ENCODE data around the gene RPS6KA2.

Gene RPS6KA2

GRCh38 chr6:166572370-166573261 is 54.4 kb downstream of the RPS6KA2 start:
- no peak for DNase-seq (ENCODE audit: low read depth)

- no peak for DNase-seq (ENCODE audit: low read depth)
Observed at GRCh38 chr6:166570929-166571713, 55.9 kb downstream of the RPS6KA2 start.

GRCh38 chr6:166569206-166569605 is 57.8 kb downstream of the RPS6KA2 start:
- DNase-seq (ENCODE audit: low read depth), result no peak

- DNase-seq (ENCODE audit: low read depth), result no peak
Observed at GRCh38 chr6:166567813-166568212, 59.2 kb downstream of the RPS6KA2 start.

GRCh38 chr6:166567107-166567506 is 59.9 kb downstream of the RPS6KA2 start:
- DNase-seq (ENCODE audit: low read depth), result no peak

GRCh38 chr6:166566026-166567011 is 60.7 kb downstream of the RPS6KA2 start:
- DNase-seq (ENCODE audit: low read depth), result no peak

- DNase-seq (ENCODE audit: low read depth), result no peak
Observed at GRCh38 chr6:166565084-166565967, 61.7 kb downstream of the RPS6KA2 start.

GRCh38 chr6:166563805-166564204 is 63.2 kb downstream of the RPS6KA2 start:
- no peak for DNase-seq (ENCODE audit: low read depth)

- no peak for DNase-seq (ENCODE audit: low read depth)
Observed at GRCh38 chr6:166563200-166563599, 63.9 kb downstream of the RPS6KA2 start.

GRCh38 chr6:166562726-166563125 is 64.3 kb downstream of the RPS6KA2 start:
- DNase-seq (ENCODE audit: low read depth), result no peak

- DNase-seq (ENCODE audit: low read depth), result no peak
Observed at GRCh38 chr6:166561771-166562359, 65.2 kb downstream of the RPS6KA2 start.

GRCh38 chr6:166560222-166560621 is 66.8 kb downstream of the RPS6KA2 start:
- DNase-seq (ENCODE audit: low read depth), result no peak

- DNase-seq (ENCODE audit: low read depth), result no peak
Observed at GRCh38 chr6:166559662-166560061, 67.4 kb downstream of the RPS6KA2 start.

- DNase-seq (ENCODE audit: low read depth), result no peak
Observed at GRCh38 chr6:166559211-166559610, 67.8 kb downstream of the RPS6KA2 start.

- DNase-seq (ENCODE audit: low read depth), result no peak
Observed at GRCh38 chr6:166558156-166559005, 68.7 kb downstream of the RPS6KA2 start.

- no peak for DNase-seq (ENCODE audit: low read depth)
Observed at GRCh38 chr6:166556863-166557322, 70.2 kb downstream of the RPS6KA2 start.

GRCh38 chr6:166556336-166556735 is 70.7 kb downstream of the RPS6KA2 start:
- DNase-seq (ENCODE audit: low read depth), result no peak

- DNase-seq (ENCODE audit: low read depth), result no peak
Observed at GRCh38 chr6:166555086-166555485, 72.0 kb downstream of the RPS6KA2 start.

- no peak for DNase-seq (ENCODE audit: low read depth)
Observed at GRCh38 chr6:166554316-166554715, 72.7 kb downstream of the RPS6KA2 start.
